ENCODE data around the gene SDCCAG8.

The SDCCAG8 gene

GRCh38 chr1:243396424-243396823 lies 140.6 kb downstream of the SDCCAG8 start:
- no peak for DNase-seq

- DNase-seq: no peak
These were observed 141.0 kb downstream of the SDCCAG8 start for GRCh38 chr1:243396876-243397275.

GRCh38 chr1:243397613-243398321 lies 141.9 kb downstream of the SDCCAG8 start:
- DNase-seq: no peak

- DNase-seq: no peak
These were observed 143.8 kb downstream of the SDCCAG8 start for GRCh38 chr1:243399561-243400155.

- DNase-seq: no peak
These were observed 147.0 kb downstream of the SDCCAG8 start for GRCh38 chr1:243402868-243403267.

- no peak for DNase-seq
These were observed 150.6 kb downstream of the SDCCAG8 start for GRCh38 chr1:243406424-243406823.

- DNase-seq: no peak
These were observed 151.6 kb downstream of the SDCCAG8 start for GRCh38 chr1:243407284-243408018.

- DNase-seq: no peak
These were observed 152.6 kb downstream of the SDCCAG8 start for GRCh38 chr1:243408479-243408878.

- DNase-seq: no peak
These were observed 153.4 kb downstream of the SDCCAG8 start for GRCh38 chr1:243409284-243409683.

GRCh38 chr1:243411472-243411871 lies 155.6 kb downstream of the SDCCAG8 start:
- DNase-seq: no peak

GRCh38 chr1:243413431-243414151 lies 157.8 kb downstream of the SDCCAG8 start:
- DNase-seq: no peak

GRCh38 chr1:243414152-243414494 lies 158.3 kb downstream of the SDCCAG8 start:
- no peak for DNase-seq

GRCh38 chr1:243415663-243416408 lies 160.0 kb downstream of the SDCCAG8 start:
- no peak for DNase-seq

GRCh38 chr1:243416495-243416894 lies 160.7 kb downstream of the SDCCAG8 start:
- no peak for DNase-seq

- no peak for DNase-seq
These were observed 164.4 kb downstream of the SDCCAG8 start for GRCh38 chr1:243420016-243420945.

GRCh38 chr1:243420946-243421685 lies 165.3 kb downstream of the SDCCAG8 start:
- DNase-seq: no peak

GRCh38 chr1:243421784-243422183 lies 165.9 kb downstream of the SDCCAG8 start:
- DNase-seq: no peak

GRCh38 chr1:243422362-243422761 lies 166.5 kb downstream of the SDCCAG8 start:
- DNase-seq: no peak

- no peak for DNase-seq
These were observed 172.2 kb downstream of the SDCCAG8 start for GRCh38 chr1:243428084-243428483.

GRCh38 chr1:243428617-243429342 lies 172.9 kb downstream of the SDCCAG8 start:
- DNase-seq: no peak
